Measurements from ENCODE around the gene HTRA3.

Gene HTRA3

DNA sequence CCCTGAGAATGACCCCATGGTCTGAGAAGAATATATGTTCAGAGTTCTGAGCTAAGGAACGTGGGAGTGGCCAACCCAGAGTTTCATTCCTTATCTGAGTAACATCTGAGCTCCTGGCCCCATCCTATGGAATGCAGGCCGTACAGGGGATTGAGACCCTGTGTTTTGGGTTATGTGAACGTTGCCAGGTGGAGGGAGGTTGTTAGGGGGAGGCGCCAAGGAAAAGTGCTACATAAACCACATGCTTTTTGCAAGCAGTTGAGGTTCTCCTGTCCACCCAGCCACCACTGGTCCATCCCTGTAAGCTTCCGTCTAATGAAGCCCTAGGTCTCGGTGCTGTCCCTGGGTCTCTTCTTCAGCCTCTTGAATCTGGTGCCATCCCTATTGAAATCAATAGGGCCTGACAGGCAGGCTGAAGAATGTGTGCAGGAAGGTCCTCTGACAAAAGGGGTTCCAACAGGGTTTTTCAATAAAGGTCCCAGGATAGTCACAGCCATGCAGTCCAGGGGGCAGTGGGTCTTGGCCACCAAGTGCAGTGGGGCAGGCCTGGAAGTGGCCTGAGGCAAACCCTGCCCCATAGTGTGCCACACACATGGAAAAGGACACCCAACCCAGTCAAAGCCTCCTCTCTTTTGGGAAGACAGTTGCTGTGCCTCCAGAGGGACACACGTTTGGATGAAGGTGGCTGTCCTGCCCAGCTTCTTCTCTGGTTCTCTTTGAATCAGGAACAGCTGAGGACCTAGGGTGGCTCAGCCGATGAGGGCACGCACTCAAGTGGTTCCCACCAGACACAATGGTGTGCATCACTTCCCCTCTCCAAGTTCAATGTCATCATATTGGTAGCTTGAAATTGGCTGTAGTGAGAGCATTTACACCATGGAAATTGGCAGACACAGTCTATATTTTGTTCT, 53.5 kb downstream of the HTRA3 start:
- in situ Hi-C loops (cut with MboI; ENCODE audit: low sequenced_read_pairs), result no loop called here

- in situ Hi-C loops (cut with MboI; ENCODE audit: low sequenced_read_pairs), result no loop called here
Observed at GRCh38 chr4:8323947-8324555, 54.5 kb downstream of the HTRA3 start.

- in situ Hi-C loops (cut with MboI; ENCODE audit: low sequenced_read_pairs), result no loop called here
Observed at GRCh38 chr4:8324640-8325239, 55.2 kb downstream of the HTRA3 start.

DNA sequence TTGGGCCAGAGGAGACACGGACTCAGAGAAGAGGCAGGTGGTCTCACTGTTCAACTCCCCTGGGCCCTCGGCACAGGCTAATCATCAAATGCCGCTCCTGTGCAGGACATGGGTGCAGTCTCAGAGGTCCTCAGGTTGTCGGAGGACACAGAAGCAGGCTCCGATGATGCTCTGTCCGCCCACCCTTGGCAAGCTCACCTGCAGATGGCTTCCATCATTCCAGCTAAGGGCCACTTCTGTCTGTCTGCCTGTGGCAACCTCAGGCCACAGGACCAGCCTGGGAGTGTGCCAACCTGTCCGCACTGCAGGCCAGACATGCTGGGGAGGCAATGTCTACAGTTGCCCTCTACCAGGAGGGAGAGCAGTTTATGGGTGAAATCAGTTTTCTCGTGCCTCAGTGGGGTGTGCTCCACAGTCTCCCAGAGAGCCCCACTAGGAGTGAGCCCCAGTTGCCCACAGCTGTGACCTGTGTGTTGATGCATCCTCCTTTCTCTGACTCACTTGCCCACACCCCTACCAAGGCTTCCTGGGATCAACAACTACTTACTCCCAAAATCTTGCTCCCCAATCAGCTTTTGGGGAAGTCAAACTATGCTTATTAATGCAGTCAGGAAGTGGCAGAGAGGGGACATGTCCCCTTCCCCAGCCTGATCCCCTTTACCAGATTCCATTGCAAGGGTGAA, 55.9 kb downstream of the HTRA3 start:
- in situ Hi-C loops (cut with MboI; ENCODE audit: low sequenced_read_pairs), result no loop called here

DNA sequence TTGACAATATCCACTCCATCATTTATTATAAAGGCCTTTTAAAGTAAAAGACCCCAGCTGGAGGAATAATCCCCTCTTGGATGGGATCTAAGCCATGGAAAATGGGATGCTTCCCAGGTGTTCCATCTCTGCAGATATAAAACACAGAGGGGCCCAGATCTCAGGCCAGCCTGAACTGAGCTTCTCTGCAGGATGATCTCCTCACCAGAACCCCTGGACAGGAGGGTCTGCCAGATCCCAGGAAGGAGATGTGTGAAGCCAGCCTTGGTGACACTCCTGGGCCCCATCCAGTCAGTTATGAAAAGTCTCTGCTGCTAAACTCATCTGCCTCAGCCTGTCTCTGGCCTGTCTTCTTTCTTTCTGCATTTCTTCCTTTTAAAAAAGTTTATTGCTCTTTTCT, 56.7 kb downstream of the HTRA3 start:
- in situ Hi-C loops (cut with MboI; ENCODE audit: low sequenced_read_pairs), result no loop called here

- in situ Hi-C loops (cut with MboI; ENCODE audit: low sequenced_read_pairs), result no loop called here
Observed at GRCh38 chr4:8328456-8328855, 58.9 kb downstream of the HTRA3 start.

DNA sequence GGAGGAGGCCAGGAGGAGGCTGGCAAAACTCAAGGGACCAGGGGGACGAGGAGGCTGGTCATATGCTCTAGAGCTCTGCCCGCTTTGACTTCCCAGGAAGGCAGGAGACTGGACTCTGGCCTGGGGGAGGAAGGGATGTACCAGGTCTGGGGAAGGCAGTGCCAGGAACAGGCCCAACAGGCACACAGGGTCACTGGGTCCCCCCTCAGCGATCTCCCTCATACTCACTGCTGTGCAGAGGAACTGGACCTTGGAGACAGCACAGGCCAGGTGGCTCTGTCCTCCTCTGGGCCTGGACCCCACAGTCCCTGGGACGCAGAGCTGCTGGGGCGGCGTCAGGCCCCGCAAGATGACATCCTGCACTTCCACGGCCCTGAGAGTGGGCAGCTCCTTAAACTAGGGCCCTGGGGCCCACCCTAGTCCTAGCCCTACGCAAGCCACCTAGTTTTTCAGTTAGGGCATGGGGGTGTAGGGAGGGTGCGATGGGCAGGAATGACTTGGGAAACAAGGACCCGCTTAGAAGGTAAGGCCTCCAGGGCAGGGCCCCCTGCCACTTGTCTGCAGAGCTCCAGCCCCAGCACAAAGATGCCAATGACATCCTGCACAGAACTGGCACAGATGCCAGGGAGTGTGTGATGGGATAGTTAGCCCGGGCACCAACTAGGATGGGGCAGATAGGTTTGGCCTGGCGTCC, 59.5 kb downstream of the HTRA3 start:
- in situ Hi-C loops (cut with MboI; ENCODE audit: low sequenced_read_pairs), result no loop called here

- in situ Hi-C loops (cut with MboI; ENCODE audit: low sequenced_read_pairs), result no loop called here
Observed at GRCh38 chr4:8329560-8329858, 60.0 kb downstream of the HTRA3 start.

DNA sequence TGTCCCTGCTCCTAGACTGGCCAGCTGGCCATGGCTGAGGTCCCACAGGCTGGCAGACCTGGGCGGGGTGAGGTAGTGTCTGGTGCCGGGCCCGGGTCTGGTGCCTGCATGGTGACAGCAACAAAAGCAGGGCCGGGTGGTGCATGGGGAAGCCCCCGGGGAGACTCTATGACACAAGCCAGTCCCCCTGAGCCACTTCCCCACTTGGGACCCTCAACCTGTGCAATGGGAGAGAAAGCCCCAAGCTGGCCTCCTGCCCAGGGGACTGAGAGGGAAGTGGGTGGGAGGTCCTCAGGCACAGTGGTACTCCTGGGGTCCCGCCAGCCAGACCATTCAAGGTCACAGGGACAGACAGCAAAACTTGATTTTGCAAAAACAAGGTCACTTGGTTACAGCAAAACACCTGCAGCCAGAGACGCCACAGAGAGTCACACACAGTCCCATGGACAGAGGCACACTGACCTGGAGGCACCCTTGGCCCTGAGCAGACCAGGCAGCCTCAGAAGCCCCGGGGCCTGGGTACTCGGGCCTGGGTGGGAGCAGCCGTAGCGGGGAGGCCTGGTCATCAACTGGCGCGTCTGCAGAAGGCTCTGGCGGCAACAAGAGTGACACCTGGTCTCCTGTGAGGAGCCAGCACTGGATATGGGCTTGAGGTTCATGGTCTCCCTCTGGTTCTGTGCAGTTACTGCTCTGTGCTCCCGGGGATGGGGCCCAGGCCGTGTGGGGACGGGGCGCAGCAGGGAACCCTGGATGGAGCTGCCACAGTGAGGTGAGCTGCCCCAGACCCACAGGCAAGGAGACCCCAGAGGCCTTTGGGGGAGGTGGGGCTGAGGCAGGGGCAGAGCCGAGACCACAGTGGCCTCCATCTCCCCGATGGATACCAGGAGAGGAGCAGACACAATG, 60.6 kb downstream of the HTRA3 start:
- in situ Hi-C loops (cut with MboI; ENCODE audit: low sequenced_read_pairs), result no loop called here

GRCh38 chr4:8330821-8331574, 61.4 kb downstream of the HTRA3 start:
- in situ Hi-C loops (cut with MboI; ENCODE audit: low sequenced_read_pairs), result no loop called here

GRCh38 chr4:8331575-8331955, 62.0 kb downstream of the HTRA3 start:
- in situ Hi-C loops (cut with MboI; ENCODE audit: low sequenced_read_pairs), result no loop called here

DNA sequence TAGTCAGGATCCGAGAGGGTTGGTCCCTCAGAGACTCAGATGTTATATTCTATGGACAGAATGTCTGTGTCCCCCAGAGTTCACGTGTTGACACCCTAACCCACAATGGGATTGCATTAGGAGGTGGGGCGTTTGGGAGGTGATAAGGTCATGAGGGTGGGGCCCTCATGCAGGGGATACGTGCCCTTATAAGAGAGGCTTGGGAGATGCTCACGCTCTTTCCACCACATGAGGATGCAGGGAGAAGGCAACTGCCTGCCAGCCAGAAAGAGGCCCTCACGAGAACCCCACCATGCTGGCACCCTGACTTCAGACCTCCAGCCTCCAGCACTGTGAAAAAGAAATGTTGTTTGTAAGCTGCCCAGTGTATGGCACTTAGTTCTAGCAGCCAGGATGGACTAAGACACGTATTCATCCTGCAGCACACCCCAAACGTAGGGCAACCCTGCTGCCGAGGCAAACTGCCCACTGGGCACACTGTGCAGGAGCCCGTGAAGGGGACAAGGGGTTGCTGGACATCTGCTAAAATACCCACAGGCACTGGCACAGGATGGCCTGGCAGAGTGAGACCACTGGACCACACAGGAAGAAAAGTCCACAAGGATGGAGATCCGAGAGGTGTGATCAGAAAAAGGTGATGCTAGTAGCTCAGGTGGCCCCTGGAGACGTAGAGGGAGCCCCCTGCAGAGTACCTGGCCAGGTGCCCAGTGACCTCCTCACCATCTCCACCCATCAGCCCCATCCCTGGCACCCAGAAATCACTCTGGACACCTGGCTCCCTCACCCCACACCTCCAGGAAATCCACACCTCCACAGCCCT, 62.7 kb downstream of the HTRA3 start:
- in situ Hi-C loops (cut with MboI; ENCODE audit: low sequenced_read_pairs), result no loop called here

DNA sequence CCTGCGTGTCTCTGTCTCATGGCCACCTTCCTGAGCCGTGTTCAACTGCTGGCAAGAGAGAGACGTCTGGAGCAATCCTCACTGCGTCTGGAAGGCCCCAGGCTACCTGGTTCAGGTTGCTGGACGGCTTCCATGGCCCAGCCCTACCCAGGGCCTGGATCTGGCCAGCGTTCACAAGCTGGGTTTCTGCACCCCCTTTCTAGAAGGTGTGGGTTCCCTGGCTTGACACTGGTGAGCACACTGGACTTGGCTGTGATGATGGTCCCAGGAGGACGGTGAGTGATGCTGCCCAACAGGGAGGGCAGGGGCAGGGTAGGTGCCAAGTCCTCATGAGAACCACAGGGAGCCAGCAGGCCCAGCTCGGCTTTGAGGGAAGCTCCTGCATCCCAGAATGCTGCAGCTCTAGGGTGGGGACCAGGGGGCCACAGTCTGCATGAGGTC, 63.4 kb downstream of the HTRA3 start:
- in situ Hi-C loops (cut with MboI; ENCODE audit: low sequenced_read_pairs), result no loop called here

GRCh38 chr4:8333726-8334460, 64.3 kb downstream of the HTRA3 start:
- in situ Hi-C loops (cut with MboI; ENCODE audit: low sequenced_read_pairs), result no loop called here

- in situ Hi-C loops (cut with MboI; ENCODE audit: low sequenced_read_pairs), result no loop called here
Observed at GRCh38 chr4:8334786-8335460, 65.4 kb downstream of the HTRA3 start.

DNA sequence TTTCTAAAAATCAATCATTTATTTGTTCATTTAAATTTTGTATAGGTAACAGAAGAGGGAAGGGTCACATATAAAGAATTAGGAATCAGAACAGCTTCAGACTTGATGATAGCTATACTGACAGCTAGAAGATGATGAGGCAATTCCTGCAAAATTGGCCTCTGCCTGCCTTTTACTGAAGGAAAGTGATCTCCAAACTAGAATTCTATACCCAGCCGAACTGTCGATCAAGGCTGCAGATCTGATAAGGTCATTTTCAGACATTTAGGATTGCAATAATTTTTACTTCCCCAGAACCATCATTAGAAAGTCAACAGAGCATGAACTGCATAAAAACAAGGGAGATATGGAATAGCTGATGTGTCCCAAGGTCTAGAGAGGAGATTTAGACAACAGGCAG, 66.3 kb downstream of the HTRA3 start:
- in situ Hi-C loops (cut with MboI; ENCODE audit: low sequenced_read_pairs), result no loop called here

DNA sequence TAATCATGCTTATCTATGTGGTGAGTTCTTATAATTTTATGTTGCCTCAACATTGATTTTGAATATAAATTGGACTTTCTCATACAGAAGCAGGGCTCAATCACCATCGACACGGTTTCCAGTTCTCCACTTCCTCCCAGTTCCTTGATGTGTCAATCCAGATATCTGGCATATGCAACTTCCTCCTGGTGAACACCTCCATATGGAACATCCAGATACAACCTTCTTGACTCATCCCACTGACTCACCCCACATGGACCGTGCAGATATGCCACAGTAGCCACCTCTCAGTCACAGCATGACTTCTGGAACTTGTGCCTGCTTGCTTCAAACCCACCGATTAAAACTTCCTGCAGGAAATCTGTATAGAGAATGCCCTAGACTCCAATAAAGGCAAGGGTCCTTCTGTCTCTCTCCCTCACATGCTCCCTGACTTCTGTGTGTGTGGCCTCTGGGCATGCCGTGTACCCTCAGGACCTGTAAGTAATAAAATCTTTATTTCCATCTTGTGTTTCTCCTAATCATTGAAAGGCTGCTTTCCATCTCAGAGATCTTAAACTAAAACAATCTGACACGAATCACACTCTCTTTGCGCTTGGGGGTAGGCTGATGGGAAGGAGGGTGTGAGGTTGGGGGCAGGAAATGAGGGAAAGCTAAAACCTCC, 67.0 kb downstream of the HTRA3 start:
- in situ Hi-C loops (cut with MboI; ENCODE audit: low sequenced_read_pairs), result no loop called here

Measured in HL-60/S4 treated with retinoic acid at 250 ng/mL for 4 days and 3 days (cell line).